Right renal cortex interstitium (tissue), 3 donors: Measurements from ENCODE around the gene TRAPPC12. TPM values are rescaled to one million over a fixed set of nuclear protein-coding genes. Genes with fewer than 3 reads are reported as not detected.
"Not testable (repeated sequence)": the region's sequence is repeated elsewhere in the genome, so short reads cannot be mapped to it uniquely, and the experiment has no call there.

Source experiments
- DNase-seq, 3 donors: peaks; one replicate each; pipeline ENCODE4 v3.0.0-alpha.2; 2013; ENCODE audit warnings: low read depth in 3 of 3, low spot score in 2 of 3
- polyA plus RNA-seq, 3 donors: library from polyadenylated mRNA; unstranded; fragments of 120-200 nt; gene quantifications; one replicate each; pipeline ENCODE4 v1.2.1, GENCODE V29; 2013; ENCODE audit not compliant: insufficient read length in 3 of 3

TRAPPC12 gene
- polyA plus RNA-seq = 10 to 100 TPM; 62.0 to 67.1 (median 65.9) TPM

GRCh38 chr2:3379647-3380534 is at the start of gene TRAPPC12:
TSS of gene TRAPPC12 (plus strand) at chr2:3379694. CDS start at chr2:3387624, 7,930 bp downstream.
- peak in 2 of 3 donors; percentile 82 to 87 for DNase-seq

DNA sequence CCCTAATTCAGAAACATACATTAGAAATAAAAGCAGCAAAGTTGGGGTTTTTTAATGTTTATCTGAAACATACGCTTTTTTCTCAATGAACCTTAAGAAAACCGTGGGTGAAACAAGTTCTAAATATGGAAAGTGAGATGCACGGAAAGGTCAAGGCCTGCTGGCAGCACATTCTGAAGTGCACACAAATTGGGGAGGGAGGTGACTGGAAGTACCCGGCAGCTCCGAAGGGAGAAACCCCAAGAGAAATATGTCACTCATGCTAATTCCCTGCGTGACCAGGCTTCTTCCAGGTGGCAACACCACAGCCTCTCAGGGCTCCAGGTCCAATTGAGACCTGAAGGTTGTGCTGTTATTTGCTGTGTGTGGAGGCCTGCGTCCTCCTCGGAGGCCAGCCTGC is 47.4 kb upstream of the TRAPPC12 start:
- no peak for DNase-seq

DNA sequence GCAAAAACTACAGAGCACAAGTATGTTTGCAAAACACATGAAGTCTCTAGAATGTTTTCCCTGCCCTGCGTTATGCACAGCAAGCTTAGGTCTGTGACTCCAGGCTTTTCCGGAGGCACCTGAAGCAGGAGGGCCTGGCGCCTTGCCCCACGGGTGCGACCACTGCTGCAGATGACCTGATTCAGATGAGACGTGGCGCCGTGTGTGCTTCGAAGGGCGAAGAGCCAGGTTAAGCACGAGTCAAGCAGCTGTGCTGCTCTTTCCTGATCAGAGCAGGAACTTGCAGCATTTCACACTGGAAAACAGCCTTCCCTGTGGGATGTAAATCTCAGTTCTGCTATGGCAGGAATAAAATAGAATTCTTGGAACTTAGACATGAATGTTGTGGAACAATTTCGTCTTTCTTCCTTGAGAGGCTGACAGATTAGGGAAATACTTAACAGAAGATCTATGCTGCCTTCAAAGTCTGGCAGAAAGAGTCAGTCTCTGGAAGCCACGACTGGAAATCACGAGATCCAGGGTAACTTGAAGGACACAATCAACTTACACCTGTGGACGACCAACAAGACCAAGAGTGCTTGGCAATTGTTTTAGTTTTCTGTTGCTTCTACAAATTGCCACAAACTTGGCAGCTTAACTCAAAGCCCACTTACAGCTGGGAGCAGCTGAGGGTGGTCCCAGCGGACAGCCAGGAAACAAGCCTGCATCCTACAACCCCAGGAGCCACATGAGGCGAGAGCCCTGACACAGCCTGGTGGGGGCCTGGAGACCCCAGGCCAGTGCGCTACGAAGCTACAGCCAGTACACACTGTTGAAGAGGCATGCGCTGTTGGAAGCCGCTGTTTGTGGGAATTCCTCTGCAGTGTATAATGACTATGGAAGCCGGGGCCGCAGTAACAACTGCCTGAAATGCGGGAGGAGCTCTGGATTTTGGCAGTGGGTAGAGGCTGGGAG is 44.8 kb upstream of the TRAPPC12 start:
- no peak for DNase-seq

- DNase-seq = no peak
Measured at GRCh38 chr2:3336844-3337243, 42.6 kb upstream of the TRAPPC12 start.

DNA sequence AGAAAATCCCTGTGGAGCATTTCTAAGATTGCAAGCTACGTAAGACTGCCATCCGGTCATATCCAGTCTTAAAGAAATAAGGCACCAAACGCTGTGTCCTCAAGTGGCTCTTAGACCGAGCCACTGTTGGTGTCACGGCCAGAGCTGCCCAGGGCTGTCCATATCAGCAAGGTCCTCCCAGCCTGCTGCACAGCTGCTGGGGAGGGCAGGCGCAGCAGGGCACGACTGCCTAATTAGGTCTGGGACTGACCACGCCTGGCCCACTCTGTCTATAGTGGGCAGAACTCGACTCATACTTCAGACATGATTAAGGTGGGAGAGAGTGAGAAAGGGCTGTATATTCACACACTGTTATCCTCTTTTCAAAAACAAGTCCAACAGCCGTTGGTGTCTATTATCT is 41.2 kb upstream of the TRAPPC12 start:
- DNase-seq = no peak

- DNase-seq = no peak
Measured at GRCh38 chr2:3340144-3340543, 39.4 kb upstream of the TRAPPC12 start.

GRCh38 chr2:3341336-3341735 is 38.2 kb upstream of the TRAPPC12 start:
- no peak for DNase-seq

DNA sequence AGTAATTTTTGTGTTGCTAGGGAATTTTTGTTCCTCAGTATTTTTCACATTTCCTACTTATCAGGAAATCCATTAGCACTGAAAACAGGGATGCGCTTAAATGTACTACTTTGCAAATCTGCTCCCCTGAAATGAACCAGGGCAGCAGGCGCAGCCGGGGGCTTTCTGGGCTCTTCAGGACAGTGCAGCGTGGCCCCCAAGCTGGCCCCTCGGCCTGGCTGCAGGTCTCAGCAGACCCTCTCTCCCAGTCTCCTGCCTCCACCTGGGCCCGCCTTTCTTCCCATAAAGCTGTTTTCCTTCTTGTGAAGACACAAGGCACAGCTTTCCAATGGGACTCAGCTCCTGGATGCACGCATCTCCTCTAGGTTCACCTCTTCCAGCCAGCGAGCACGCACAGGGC is 37.2 kb upstream of the TRAPPC12 start:
- no peak for DNase-seq

DNA sequence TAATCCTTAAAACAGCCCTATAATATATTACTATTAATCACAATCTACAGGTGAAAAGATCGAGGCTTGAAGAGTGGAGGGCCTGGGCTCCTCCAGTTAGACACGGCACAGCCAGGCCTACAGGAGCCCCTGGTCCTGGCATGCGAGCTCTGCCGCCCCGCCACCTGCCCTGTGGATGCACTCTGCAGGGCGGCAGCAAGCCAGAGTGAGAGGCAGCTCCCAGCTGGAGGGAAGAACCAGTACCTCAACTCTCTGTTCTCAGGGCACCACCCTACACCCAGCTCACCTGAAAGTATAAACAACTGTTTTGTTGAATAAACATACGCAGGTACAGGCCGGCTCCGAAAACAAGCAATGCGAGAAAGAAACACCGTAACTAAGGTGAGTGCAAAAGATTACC is 36.5 kb upstream of the TRAPPC12 start:
- no peak for DNase-seq

GRCh38 chr2:3344897-3345296 is 34.6 kb upstream of the TRAPPC12 start:
- no peak for DNase-seq

- DNase-seq = no peak
Measured at GRCh38 chr2:3345621-3346020, 33.9 kb upstream of the TRAPPC12 start.

GRCh38 chr2:3348767-3349166 is 30.7 kb upstream of the TRAPPC12 start:
- no peak for DNase-seq

DNA sequence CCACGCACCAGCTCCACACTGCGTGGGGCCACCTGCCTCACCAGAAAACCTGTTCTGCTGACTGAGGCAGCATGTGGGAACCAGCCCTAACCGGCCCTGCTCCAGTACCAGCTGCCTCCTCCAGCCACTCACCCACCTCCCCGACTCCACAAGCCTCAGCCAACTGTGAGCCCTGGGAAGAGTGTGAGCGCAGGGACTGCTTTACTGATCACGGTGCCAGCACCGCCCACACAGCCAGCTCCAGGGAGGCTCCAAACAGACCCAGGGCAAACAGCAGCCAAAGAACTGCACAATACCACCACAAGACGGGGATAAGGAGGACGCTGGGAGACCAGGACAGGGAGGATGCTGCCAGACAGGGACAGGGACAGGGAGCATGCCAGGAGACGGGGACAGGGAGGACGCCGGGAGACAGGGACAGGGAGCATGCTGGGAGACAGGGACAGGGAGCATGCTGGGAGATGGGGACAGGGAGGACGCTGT is 30.2 kb upstream of the TRAPPC12 start:
- DNase-seq = no peak

- DNase-seq = no peak
Measured at GRCh38 chr2:3354986-3355385, 24.5 kb upstream of the TRAPPC12 start.

GRCh38 chr2:3355951-3356569 is 23.4 kb upstream of the TRAPPC12 start:
- DNase-seq = no peak

- no peak for DNase-seq
Measured at GRCh38 chr2:3356799-3357198, 22.7 kb upstream of the TRAPPC12 start.

DNA sequence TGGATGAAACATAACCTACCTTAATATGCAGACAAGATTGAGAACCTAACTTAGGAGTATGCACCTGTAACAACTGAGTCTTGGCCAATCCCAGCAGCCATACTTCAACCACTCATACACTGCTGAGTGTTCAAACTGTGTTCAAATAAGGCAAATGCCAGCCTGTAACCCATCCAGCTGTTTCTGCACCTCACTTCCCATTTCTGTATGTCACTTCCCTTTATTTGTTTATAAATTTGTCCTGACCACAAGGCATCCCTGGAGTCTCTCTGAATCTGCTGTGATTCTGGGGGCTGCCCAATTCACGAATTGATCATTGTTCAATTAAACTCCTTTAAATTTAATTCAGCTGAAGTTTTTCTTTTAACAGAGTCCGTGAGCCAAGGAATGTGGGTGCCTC is 22.0 kb upstream of the TRAPPC12 start:
- not testable (repeated sequence) for DNase-seq

DNA sequence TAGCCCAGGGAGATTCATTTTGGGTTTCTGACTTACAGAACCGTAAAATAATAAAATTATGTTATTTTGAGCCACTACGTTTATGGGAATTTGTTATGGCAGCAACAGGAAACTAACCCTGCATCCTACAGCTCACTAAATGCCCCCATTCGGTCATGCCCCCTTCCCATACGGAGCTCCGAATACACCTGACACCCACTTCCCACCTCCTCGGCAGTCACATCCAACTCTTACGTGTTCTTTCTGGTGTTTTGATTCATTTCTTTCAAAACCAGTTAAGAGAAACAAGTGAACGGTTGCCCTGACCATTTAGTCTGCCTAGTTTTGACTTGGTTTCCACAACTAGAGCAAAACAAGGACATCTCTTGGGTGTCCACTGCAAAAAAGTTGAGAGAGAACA is 21.6 kb upstream of the TRAPPC12 start:
- no peak for DNase-seq

DNA sequence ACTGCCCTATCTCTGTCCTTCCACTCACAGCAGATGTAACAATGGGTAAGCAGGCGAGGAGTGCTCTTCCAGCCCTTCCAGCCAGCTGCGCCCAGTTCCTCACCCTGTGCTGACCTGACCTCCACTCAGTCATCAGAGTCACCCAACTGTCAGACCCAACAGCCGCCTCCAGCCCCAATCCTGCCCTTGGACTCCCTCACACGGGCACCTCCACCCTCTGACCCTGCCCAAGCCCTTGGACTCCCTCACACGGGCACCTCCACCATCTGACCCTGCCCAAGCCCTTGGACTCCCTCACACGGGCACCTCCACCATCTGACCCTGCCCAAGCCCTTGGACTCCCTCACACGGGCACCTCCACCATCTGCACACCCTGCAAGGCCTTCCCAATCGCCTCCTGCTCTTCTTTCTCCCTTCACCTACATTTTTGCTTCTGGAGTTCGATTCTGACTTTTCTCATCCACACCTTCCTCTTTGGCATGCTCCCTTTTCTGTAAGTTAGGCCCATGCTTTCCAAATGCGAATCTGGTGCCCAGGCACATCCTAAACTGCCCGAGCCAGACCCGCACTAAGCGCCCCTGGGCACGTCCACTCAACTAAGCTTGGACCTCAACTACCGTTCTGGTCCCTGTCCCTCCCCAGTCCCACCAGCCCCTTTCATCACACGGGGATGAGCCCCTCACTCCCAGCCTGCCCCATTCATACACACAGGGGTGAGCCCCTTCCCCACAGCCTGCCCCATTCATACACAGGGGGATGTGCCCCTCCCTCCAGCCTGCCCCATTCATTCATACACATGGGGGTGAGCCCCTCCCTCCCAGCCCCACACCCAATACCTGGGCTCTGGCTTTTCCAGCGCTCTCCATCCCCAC is 17.7 kb upstream of the TRAPPC12 start:
- no peak for DNase-seq

GRCh38 chr2:3365219-3365618 is 14.3 kb upstream of the TRAPPC12 start:
- no peak for DNase-seq
